Limb (tissue), 2 donors: Measurements from ENCODE around the gene PCK2.

Experiments
- DNase-seq, 2 donors: peaks; one replicate each; pipeline ENCODE4 v3.0.0-alpha.2; 2016; ENCODE audit errors: extremely low spot score in 2 of 2

PCK2 gene

GRCh38 chr14:24135834-24136683 is 41.9 kb downstream of the PCK2 start, which contains the start of gene PSME1:
Gene PSME1, plus strand, starts transcription at chr14:24136194. Its CDS starts 69 bp downstream, at chr14:24136263.
- DNase-seq, result peak; percentile 88 to 94

- DNase-seq, result no peak
Measured at GRCh38 chr14:24136684-24137528, 42.8 kb downstream of the PCK2 start.

- no peak for DNase-seq
Measured at GRCh38 chr14:24137529-24138395, 43.7 kb downstream of the PCK2 start.

- DNase-seq, result no peak
Measured at GRCh38 chr14:24138396-24139271, 44.5 kb downstream of the PCK2 start.

GRCh38 chr14:24139272-24139934 is 45.3 kb downstream of the PCK2 start:
- no peak for DNase-seq

- peak; percentile 99 for DNase-seq
Measured at GRCh38 chr14:24141097-24141880, 47.2 kb downstream of the PCK2 start, which contains the start of gene EMC9. Gene EMC9, minus strand, starts transcription at chr14:24141591. Its CDS starts 287 bp downstream, at chr14:24141304.

GRCh38 chr14:24143511-24143910 is 49.4 kb downstream of the PCK2 start:
- DNase-seq, result no peak

- no peak for DNase-seq
Measured at GRCh38 chr14:24144451-24144850, 50.3 kb downstream of the PCK2 start.

- DNase-seq, result no peak
Measured at GRCh38 chr14:24145219-24145618, 51.1 kb downstream of the PCK2 start.

- DNase-seq, result no peak
Measured at GRCh38 chr14:24145690-24146452, 51.8 kb downstream of the PCK2 start.

- peak; percentile 94 for DNase-seq
Measured at GRCh38 chr14:24146453-24146977, 52.4 kb downstream of the PCK2 start, which contains the start of gene PSME2. Gene PSME2, minus strand, starts transcription at chr14:24146610. Its CDS starts 29 bp downstream, at chr14:24146581.

- peak; percentile 97 to 99 for DNase-seq
Measured at GRCh38 chr14:24146978-24147760, 53.1 kb downstream of the PCK2 start, which contains the start of gene RNF31. Gene RNF31, plus strand, starts transcription at chr14:24147498. Its CDS starts 201 bp downstream, at chr14:24147699.

GRCh38 chr14:24147761-24148428 is 53.8 kb downstream of the PCK2 start:
- DNase-seq, result no peak

GRCh38 chr14:24149302-24149969 is 55.3 kb downstream of the PCK2 start:
- no peak for DNase-seq

GRCh38 chr14:24150061-24150460 is 56.0 kb downstream of the PCK2 start:
- no peak for DNase-seq

- DNase-seq, result no peak
Measured at GRCh38 chr14:24150567-24150966, 56.5 kb downstream of the PCK2 start.
